Superior temporal gyrus (tissue), 1 donor: ENCODE data around the gene OR2L3.
"Not testable (repeated sequence)": the region's sequence is repeated elsewhere in the genome, so short reads cannot be mapped to it uniquely, and the experiment has no call there.

Experiments
- DNase-seq: peaks from one replicate; pipeline ENCODE4 v3.0.0-alpha.2; 2016; ENCODE audit errors: extremely low spot score

Gene OR2L3, protein sequence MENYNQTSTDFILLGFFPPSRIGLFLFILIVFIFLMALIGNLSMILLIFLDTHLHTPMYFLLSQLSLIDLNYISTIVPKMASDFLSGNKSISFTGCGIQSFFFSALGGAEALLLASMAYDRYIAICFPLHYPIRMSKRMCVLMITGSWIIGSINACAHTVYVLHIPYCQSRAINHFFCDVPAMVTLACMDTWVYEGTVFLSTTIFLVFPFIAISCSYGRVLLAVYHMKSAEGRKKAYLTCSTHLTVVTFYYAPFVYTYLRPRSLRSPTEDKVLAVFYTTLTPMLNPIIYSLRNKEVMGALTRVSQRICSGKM

DNA sequence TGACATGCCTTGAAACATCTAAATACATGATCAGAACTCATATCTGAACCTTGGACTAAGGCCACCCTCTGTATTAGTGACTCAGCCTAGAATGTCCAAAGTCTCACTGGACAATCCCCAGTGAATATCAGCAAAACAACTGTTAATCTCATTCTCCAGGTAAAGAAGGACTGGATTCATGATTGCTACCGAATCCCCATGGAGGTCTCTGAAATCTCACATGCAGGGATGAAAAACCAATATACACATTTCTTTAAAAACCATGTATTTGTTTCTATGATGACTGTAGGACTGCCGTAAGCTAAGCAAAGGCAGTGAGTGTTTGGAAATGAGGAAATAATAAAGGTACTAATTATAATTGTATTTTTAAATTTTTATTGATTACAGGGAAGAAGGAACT is at the start of gene OR2L3:
Gene OR2L3 (plus strand): TSS at position 301 of the 400 bp plus-strand sequence. CDS start 13,846 bp downstream, outside the sequence.
- DNase-seq = no peak

DNA sequence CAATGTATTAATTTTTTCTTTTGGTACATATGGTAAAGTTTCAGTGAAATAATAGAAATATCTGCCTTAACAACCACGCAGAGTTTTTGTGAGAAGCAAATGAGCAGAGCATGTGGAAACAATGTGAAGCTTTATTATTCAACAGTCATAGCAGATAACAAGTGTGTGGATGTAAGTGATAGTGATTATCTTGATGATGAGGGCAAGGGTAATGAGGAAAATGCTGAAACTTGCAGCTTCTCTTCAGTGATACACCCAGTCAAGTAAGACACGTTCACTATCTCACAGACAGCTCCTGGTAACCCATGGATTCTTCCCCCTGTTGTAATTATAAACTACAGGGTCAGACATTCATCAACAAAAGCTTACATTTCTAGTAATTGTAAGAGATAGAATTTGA is 47.8 kb upstream of the OR2L3 start:
- no peak for DNase-seq

DNA sequence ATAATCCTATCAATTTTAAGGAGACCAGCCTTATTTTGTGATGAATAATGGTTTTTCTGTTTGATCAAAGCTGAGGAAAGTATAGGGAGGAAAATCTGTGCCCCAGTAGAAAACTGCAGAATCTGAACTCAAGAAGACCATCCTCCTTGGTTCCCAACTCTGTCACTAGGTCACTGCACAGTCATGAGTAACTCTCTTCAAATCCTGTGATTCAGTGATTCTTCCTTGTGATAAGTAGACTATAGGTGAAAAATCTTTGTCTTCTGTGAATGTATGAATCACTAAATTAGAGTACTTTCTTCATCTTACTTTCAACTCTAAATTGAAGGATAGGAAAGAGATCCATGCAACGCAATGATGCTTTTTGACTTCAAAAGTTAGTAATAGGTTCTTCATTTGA is 46.5 kb upstream of the OR2L3 start:
- no peak for DNase-seq

DNA sequence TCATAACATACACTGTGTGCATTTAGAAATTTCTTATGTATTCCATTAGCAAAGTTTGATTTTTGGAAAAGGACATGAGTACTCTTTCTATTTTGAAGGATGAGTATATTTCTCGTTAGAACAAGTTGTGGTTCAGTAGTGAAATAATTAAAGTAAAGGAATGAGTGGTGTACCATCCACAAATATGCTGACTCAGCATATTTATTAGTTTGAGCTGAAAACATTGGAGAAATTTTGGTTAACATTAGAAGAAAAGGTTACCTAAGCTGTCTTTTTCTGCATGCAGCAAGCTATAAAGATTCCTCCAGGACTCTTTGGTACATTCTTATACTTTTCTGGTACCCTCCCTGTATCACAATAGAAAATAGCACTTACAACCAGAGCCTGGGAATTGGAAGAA is 38.9 kb upstream of the OR2L3 start:
- DNase-seq = no peak

DNA sequence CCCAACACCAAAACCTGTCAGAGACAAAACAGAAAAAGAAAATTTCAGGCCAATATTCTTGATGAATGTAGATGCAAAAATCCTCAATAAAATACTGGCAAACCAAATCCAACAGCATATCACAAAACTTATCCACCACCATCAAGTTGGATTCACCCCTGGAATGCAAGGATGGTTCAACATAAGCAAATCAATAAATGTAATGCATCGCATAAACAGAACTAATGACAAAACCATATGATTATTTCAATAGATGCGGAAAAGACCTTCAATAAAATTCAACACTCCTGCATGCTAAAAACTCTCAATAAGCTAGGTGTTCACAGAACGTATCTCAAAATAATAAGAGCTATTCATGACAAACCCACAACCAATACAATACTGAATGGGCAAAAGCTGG is 37.0 kb upstream of the OR2L3 start:
- DNase-seq = no peak

DNA sequence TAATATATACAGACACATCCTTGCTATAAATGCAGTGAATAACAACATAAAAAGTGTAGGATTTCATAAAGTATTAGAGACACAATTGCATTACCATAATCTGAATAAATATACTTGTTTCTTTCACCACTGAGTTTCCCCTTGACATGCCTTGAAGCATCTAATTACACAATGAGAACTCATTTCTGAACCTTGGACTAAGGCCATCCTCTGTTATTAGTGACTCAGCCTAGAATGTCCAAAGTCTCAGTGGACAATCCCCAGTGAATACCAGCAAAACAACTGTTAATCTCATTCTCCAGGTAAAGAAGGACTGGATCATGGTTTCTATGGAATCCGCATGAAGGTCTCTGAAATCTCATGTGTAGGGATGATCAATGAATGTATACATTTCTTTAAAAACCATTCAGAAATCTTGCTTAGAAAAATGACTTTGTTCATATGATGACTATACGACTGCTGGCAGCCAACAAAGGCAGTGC is 33.4 kb upstream of the OR2L3 start, which contains the start of gene OR2L5:
Gene OR2L5 (plus strand): TSS at position 432 of the 482 bp plus-strand sequence. CDS start 8,288 bp downstream, outside the sequence.
- DNase-seq = no peak

DNA sequence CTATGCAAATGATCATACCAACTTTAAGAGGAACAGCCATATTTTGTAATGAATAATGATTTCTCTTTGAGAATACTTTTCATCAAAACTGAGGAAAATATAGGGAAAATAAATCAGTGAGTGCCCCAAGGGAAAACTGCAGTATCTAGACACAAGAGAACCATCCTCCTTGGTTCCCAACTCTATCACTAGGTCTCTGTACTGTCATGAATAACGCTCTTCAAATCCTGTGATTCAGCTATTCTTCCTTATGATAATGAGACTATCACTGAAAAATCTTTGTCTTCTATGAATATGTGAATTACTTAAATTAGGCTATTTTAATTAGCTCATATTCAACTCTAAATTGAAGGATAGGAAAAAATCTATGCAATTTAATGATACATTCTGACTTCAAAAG is 30.8 kb upstream of the OR2L3 start:
- DNase-seq = no peak

DNA sequence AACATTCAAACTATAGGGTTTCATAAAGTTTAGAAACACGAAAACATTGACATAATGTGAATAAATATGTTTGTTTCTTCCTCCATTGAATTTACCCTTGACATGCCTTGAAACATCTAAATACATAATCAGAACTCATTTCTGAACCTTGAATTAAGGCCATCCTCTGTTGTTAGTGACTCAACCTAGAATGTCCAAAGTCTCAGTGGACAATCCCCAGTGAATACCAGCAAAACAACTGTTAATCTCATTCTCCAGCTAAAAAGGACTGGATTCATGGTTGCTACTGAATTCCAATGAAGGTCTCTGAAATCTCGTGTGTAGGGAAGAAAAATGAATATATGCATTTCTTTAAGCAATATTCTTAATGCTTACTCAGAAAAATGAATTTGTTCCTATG is 16.9 kb upstream of the OR2L3 start, which contains the start of gene OR2L2:
Gene OR2L2 (plus strand): TSS at position 301 of the 400 bp plus-strand sequence. CDS start 8,198 bp downstream, outside the sequence.
- no peak for DNase-seq

DNA sequence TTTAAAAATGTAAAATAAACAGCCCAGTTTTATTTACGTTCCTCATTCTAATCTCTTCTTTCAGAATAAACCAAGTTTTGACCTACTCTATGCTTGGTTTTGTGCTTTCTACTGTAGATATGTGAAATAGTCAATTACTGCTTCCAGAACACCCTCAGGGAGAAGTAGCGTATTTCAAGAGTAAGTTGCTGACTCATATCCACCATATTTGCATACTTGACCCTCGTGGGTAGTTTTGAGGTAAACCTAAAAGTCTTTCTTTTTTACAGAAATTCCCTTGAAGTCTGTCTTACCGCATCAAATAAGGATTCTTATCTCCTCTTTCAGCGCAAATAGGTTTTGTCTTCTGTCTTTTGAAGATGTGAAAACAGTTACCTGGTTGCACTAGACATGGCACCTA is 1.4 kb upstream of the OR2L3 start:
- DNase-seq = no peak

DNA sequence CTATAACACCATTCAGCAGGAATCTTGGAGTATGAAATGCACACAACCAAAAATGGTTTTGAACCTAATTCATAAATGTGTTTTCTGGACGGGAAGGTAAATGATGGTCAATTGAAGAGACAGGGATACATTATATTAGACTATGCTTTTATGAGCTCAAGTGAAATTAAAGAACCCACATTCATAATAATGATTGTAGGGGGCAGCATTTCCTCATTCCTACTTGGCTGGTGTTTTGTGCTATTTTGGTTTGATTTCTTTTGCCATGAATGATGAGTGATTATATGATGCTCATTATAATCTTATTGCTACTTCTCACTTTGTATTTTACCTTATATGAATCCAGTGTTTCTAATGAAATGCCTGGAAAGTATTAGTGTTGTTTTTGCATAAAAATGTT is 372 bp downstream of the OR2L3 start:
- no peak for DNase-seq

DNA sequence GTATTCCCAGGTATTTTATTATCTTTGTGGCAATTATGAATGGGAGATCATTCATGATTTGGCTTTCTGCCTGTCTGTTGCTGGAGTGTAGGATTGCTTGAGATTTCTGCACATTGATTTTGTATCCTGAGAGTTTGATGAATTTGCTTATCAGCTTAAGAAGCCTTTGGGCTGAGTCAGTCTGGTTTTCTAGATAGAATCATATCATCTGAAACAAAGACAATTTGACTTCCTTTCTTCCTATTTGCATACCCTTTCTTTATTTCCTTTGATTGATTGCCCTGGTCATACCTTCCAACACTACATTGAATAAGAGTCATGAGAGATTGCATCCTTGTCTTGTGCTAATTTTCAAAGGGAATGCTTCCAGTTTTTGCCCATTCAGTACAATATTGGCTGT is 8.0 kb downstream of the OR2L3 start:
- no peak for DNase-seq

DNA sequence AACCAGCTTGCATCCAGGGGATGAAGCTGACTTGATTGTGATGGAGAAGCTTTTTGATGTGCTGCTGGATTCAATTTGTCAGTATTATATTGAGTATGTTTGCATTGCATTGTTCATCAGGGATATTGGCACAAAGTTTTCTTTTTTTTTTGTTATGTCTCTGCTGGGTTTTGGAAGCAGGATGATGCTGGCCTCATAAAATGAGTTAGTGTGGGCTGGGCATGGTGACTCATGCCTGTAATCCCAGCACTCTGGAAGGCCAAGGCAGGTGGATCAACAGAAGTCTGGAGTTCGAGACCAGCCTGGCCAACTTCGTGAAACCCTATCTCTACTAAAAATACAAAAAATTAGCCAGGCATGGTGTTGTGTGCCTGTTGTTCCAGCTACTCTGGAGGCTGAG is 8.6 kb downstream of the OR2L3 start:
- no peak for DNase-seq

DNA sequence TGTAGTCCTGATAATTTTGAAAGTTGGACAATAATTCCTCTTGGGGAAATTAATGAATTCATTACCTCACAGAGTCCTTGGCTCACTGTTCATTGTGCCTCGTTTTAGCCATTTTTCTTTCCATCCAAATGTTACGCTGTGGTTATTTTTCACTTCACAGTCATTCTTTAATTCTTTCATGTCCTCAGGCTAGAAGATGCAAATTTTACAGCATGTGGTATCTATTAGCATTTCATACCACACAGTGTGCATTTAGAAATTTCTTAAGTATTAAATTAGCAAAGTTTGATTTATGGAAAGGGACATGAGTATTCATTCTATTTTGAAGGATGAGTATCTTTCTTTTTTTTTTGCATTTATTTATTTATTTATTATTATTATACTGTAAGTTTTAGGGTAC is 18.4 kb downstream of the OR2L3 start:
- DNase-seq = no peak

DNA sequence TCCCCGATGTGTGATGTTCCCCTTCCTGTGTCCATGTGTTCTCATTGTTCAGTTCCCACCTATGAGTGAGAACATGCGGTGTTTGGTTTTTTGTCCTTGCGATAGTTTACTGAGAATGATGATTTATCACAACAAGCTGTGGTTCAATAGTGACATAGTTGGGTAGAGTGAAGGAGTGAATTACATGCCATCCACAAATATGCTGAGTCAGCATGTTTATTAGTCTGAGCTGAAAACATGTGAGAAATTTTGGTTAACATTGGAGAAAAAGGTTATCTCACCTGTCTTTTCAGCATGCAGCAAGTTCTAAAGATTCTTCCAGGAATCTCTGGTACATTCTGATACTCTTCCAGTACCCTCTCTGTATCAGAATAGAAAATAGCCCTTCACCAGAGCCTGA is 19.0 kb downstream of the OR2L3 start:
- DNase-seq = no peak

DNA sequence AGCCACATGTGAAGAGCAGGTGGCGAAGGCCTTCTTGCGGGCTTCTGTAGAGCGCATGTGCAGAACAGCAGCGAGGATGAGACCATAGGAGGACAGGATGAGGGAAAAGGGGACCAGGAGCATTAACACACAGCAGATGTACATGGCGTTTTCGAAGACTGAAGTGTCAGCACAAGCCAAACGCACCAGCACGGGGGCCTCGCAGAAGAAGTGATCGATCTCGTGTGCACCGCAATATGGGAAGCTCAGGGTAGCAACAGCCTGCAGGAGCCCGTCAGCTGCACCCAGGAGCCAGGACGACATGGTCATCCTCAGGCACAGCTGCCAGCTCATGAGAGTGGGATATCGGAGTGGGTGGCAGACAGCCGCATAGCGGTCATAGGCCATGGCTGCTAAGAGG is 37.2 kb downstream of the OR2L3 start:
- not testable (repeated sequence) for DNase-seq

DNA sequence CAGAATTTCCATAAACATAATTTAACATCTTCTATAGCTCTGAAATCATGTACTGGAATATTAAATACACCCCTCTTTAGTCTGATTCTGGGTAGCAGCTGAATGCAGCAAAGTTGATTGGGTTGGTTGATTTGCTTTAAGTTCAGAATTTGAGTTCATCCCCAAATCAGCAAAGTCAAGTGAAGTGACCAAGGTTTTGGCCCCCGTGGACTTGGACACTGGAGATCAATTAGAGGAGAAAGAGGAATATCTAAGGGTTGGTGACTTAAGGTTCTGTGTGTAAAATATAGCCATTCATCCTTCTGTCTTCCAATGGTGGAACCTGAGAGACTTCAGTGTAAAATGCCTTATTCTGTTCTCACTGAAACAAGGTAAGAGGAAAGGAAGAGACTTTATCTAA is 48.2 kb downstream of the OR2L3 start, which contains the start of gene OR2L13:
Gene OR2L13 (plus strand): TSS at position 301 of the 400 bp plus-strand sequence. CDS start 4,192 bp downstream, outside the sequence.
- DNase-seq = no peak

DNA sequence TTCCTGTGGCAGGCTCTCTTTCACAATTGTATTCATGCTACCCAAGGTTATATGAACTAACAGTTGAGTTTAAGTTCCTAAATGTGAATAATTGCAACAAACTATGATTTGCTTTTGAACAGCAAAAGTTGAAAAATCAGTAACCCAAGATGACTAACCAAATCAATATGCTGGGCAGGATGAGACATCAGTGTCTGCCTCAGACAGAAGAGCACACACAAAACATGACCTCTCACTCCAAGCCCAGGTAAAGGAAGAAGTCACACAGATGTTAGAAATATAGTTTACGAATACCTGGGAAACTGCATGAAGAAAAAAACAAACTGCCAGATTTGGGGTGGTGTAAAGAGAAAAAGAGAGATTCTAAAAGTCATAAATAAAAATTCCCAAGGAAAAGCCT is 51.9 kb downstream of the OR2L3 start:
- no peak for DNase-seq

DNA sequence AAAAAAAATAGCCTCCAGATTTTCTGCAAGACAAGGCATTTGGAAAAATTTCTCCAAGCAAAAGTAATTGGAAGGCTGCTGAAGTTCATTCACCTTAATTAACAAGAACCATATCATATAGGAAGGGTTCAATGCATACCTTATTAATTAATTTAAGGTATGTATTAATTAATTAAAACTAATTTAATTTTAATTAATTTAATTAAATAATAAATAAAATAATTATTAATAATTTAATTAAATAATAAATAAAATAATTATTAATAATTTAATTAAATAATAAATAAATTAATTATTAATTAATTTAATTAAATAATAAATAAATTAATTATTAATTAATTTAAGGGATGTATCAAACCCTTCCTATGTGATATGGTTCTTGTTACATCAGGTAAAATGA is 56.2 kb downstream of the OR2L3 start:
- no peak for DNase-seq

DNA sequence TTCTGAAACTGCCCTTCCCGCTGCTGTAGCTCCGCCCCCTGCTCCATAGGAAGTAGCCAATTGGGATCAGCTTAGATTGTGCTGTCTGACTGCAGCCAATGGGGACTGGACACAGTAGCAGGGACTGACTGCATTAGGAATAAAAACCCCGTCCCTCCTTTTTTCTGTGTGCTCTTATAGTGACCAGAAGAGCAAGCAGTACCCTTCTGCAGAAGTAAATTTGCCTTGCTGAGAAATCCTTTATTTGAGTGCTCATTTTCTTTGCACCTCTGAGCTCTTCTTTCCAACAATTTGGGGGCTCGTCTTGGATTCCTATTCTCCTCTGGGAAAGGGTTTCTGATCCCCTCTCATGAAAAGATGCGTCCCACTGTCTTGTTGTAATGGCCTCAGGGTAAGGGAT is 64.5 kb downstream of the OR2L3 start:
- DNase-seq = no peak
